Lower leg skin (tissue), 3 donors: ENCODE data around the gene CPPED1.

Experiments used
- CTCF ChIP-seq, 3 donors: fragments of 450-650 bp; IDR thresholded peaks; one replicate each; pipeline ENCODE4 v1.5.1; 2016; ENCODE audit warnings: antibody characterized with exemption in 3 of 3, mild to moderate bottlenecking in 3 of 3, moderate library complexity in 2 of 3
- POLR2A ChIP-seq, 2 donors: fragments of 450-650 bp; IDR thresholded peaks; one replicate each; pipeline ENCODE4 v1.6.1; 2016 to 2017; ENCODE audit warnings: antibody characterized with exemption in 2 of 2, mild to moderate bottlenecking in 1 of 2, moderate library complexity in 1 of 2

GRCh38 chr16:12747827-12748226 is 55.9 kb downstream of the CPPED1 start:
- no peak for TF ChIP-seq CTCF (IDR thresholded peaks at IDR 0.05)
- TF ChIP-seq POLR2A (IDR thresholded peaks at IDR 0.05): no peak
